ENCODE data around the gene RNF186. TPM values are rescaled to one million over a fixed set of nuclear protein-coding genes. Genes with fewer than 3 reads are reported as not detected.

Gene RNF186
- polyA plus RNA-seq, 1 of the 3 experiments (the other 2 are of a cell fraction), result not detected

DNA sequence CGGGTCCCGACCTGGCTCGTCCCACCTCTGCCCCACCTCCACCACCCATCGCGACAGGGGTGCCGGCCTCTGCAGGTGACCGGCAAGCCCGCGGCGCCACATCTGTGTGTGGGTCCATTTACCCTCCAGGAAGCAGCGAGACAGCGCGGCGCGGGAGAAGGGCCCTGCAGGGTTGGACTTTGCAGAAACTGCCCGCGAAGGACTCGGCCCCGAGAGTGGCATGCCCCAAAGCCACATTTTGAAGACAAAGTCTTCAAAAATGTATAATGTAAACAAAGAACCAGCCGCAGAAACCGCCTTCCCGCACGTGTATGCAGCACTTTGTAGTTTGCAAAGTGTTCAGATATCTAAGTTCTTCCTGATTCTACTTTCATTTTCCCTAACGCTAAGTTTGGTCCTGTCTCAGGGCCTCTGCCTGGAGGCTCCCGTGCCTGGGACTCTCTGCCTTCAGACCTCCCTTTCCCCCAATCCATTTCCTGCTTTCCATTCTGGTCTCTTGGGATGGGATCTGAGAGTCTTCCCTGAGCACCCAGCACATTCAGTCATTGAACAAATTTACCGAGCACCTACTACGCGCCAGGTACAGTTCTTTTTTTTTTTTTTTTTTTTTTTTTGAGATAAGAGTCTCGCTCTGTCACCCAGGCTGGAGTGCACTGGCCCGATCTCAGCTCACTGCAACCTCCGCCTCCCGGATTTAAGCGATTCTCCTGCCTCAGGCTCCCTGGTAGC, 14.8 kb downstream of the RNF186 start:
- Histone ChIP-seq H3F3A (replicated peaks; ENCODE audit: insufficient read depth) (no peaks in the 10 kb centered on the region), H3K36me3 (replicated peaks in 1 of 2; ENCODE audit: control insufficient read depth in 1 of 2, insufficient read depth in 2 of 2, low read length in 1 of 2) (no peaks in the 10 kb centered on the region), H3K9me2 (no peaks in the 10 kb centered on the region), H2AFZ (ENCODE audit: low read depth) (peak overlapping the region; percentile 86; the same call in 1 of the 2 replicates), H3K4me2 (peak overlapping the region; percentile 77), H3K79me2 (ENCODE audit: insufficient read depth) (no peaks in the 10 kb centered on the region), H3K9ac (peak overlapping the region; percentile 72), H3K4me3 (ENCODE audit: low read depth in 2 of 2, low read length in 1 of 2) (peak overlapping the region; percentile 54 to 61), H4K20me1 (ENCODE audit: insufficient read depth) (no peaks in the 10 kb centered on the region), H3K27me3 (ENCODE audit: insufficient read depth) (no peaks in the 10 kb centered on the region), H3K4me1 (ENCODE audit: control insufficient read depth in 1 of 2, insufficient read depth in 2 of 2, low read depth in 1 of 2, low read length in 1 of 2) (peaks cover 0 to 6% of the 10 kb centered on the region in 2 experiments; a peak in 1 of 4 replicates), H3K27ac (ENCODE audit: low read depth in 2 of 2, low read length in 1 of 2) (peak overlapping the region in 1 of 2 experiments; percentile 55; a peak in 2 of 4 replicates), H3K9me3 (no peaks in the 10 kb centered on the region)
- peak; percentile 71 for DNase-seq
- POLR2A ChIA-PET, result no interaction called here
- 43% methylated on average over 23 of the region's 33 CpGs for WGBS (ENCODE audit: low lambda C conversion rate)
- CTCF ChIA-PET, result interaction anchor here (1.0 to 1.5 kb wide), 3 partner anchors 11 to 40 kb away, joined by 3 to 4 read pairs (median 3); no protein-coding TSS in a partner anchor
- no peak for TF ChIP-seq RAD21 (IDR thresholded peaks at IDR 0.05; ENCODE audit: low read length)
- TF ChIP-seq, protein P1, sequence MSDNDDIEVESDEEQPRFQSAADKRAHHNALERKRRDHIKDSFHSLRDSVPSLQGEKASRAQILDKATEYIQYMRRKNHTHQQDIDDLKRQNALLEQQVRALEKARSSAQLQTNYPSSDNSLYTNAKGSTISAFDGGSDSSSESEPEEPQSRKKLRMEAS (IDR thresholded peaks at IDR 0.05; ENCODE audit: low read depth), result peak; percentile 76; the same call in 1 of the 2 replicates
- TF ChIP-seq EP300 (IDR thresholded peaks at IDR 0.05; ENCODE audit: borderline replicate concordance in 1 of 2, low read depth in 1 of 2, low read length in 1 of 2), result no peak
- 0 out of 2 replicates have a peak, but pooled peaks have one; percentile 16 for TF ChIP-seq ELF1 (IDR thresholded peaks at IDR 0.05)

DNA sequence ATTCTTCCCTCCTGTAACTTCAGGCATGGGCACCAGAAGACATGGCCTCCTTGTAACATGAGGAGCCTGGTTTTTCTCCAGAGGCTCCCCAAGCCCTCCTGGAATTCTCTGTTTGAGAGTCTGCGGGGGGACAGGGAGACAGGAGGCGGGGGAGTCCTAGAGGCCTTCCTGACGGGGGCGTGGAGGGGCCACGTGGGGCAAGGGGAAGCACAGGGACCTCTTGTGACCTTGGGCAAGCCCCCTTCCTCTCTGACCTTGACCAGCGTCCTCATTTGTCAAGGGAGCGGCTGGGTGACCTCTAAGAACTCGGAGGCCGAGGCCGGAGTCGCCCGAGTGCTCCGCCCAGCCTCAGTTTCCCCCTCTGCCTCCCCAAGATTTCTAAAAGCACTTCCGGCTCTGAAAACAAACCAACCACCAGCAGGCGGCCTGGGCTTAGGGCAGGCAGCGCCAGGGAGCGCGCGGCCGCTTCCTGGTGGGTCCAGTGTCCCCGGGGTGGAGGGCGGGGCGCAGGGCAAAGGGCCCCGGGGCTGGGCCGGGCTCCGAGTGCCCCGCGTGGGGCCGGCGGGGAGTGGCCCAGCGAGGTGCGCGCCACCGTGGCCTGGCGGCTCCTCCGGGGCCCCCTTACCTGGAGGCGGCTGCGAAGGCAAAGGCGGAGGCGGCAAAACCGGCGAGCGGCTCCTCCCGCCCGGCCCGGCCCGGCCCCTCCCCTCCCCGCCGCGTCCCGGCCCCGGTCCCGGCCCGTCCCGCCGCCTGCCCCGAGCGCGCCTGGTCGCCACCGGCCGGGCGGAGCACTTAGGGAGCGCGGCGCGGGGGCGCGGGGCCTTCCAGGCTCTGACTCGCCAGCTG, 15.6 kb downstream of the RNF186 start, which contains the start of gene TMCO4:
Gene TMCO4 (minus strand): TSS at position 687 of the 846 bp plus-strand sequence. CDS start 19,158 bp downstream, outside the sequence.
- Histone ChIP-seq H3K9me3 (no peaks in the 10 kb centered on the region), H3K36me3 (replicated peaks in 1 of 2; ENCODE audit: control insufficient read depth in 1 of 2, insufficient read depth in 2 of 2, low read length in 1 of 2) (no peaks in the 10 kb centered on the region), H3F3A (replicated peaks; ENCODE audit: insufficient read depth) (no peaks in the 10 kb centered on the region), H3K4me2 (peak within 1 kb of the TSS; percentile 77), H3K27ac (ENCODE audit: low read depth in 2 of 2, low read length in 1 of 2) (peak within 1 kb of the TSS in 1 of 2 experiments; percentile 55; a peak in 2 of 4 replicates), H3K9me2 (no peaks in the 10 kb centered on the region), H3K9ac (peak within 1 kb of the TSS; percentile 72), H3K79me2 (ENCODE audit: insufficient read depth) (no peaks in the 10 kb centered on the region), H4K20me1 (ENCODE audit: insufficient read depth) (no peaks in the 10 kb centered on the region), H3K4me1 (ENCODE audit: control insufficient read depth in 1 of 2, insufficient read depth in 2 of 2, low read depth in 1 of 2, low read length in 1 of 2) (peaks cover 0 to 6% of the 10 kb centered on the region in 2 experiments; a peak in 1 of 4 replicates), H2AFZ (ENCODE audit: low read depth) (peak within 1 kb of the TSS; percentile 95), H3K4me3 (ENCODE audit: low read depth in 2 of 2, low read length in 1 of 2) (peak within 1 kb of the TSS; percentile 54 to 61), H3K27me3 (ENCODE audit: insufficient read depth) (no peaks in the 10 kb centered on the region)
- ChIA-PET CTCF (interaction anchor here (1.0 to 1.5 kb wide), 4 partner anchors 9 to 95 kb away, joined by 3 read pairs; no protein-coding TSS in a partner anchor), POLR2A (no interaction called here)
- DNase-seq, result peak; percentile 83
- WGBS (ENCODE audit: low lambda C conversion rate), result 59% methylated on average over 9 of the region's 70 CpGs
- TF ChIP-seq JUND (IDR thresholded peaks at IDR 0.05) (no peak), GABPA (IDR thresholded peaks at IDR 0.05; ENCODE audit: low read depth) (no peak), POLR2AphosphoS5 (IDR thresholded peaks at IDR 0.05; ENCODE audit: low read depth, low read length) (no peak), RXRA (IDR thresholded peaks at IDR 0.05; ENCODE audit: borderline replicate concordance, low read depth) (no peak), TEAD4 (IDR thresholded peaks at IDR 0.05; ENCODE audit: borderline replicate concordance, insufficient read depth) (no peak), SMC3 (IDR thresholded peaks at IDR 0.05; ENCODE audit: low read depth, low read length) (no peak), TAF1 (IDR thresholded peaks at IDR 0.05; ENCODE audit: borderline replicate concordance, low read depth, low read length) (no peak)
- TF ChIP-seq, protein P2, sequence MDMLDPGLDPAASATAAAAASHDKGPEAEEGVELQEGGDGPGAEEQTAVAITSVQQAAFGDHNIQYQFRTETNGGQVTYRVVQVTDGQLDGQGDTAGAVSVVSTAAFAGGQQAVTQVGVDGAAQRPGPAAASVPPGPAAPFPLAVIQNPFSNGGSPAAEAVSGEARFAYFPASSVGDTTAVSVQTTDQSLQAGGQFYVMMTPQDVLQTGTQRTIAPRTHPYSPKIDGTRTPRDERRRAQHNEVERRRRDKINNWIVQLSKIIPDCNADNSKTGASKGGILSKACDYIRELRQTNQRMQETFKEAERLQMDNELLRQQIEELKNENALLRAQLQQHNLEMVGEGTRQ (IDR thresholded peaks at IDR 0.05; ENCODE audit: borderline replicate concordance, low read depth, low read length), result no peak
- TF ChIP-seq, protein P3, sequence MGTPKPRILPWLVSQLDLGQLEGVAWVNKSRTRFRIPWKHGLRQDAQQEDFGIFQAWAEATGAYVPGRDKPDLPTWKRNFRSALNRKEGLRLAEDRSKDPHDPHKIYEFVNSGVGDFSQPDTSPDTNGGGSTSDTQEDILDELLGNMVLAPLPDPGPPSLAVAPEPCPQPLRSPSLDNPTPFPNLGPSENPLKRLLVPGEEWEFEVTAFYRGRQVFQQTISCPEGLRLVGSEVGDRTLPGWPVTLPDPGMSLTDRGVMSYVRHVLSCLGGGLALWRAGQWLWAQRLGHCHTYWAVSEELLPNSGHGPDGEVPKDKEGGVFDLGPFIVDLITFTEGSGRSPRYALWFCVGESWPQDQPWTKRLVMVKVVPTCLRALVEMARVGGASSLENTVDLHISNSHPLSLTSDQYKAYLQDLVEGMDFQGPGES (IDR thresholded peaks at IDR 0.05; ENCODE audit: low read depth, low read length), result no peak
- TF ChIP-seq, protein P4, sequence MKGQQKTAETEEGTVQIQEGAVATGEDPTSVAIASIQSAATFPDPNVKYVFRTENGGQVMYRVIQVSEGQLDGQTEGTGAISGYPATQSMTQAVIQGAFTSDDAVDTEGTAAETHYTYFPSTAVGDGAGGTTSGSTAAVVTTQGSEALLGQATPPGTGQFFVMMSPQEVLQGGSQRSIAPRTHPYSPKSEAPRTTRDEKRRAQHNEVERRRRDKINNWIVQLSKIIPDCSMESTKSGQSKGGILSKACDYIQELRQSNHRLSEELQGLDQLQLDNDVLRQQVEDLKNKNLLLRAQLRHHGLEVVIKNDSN (IDR thresholded peaks at IDR 0.05; ENCODE audit: borderline replicate concordance, low read depth), result no peak
- TF ChIP-seq, protein P5, sequence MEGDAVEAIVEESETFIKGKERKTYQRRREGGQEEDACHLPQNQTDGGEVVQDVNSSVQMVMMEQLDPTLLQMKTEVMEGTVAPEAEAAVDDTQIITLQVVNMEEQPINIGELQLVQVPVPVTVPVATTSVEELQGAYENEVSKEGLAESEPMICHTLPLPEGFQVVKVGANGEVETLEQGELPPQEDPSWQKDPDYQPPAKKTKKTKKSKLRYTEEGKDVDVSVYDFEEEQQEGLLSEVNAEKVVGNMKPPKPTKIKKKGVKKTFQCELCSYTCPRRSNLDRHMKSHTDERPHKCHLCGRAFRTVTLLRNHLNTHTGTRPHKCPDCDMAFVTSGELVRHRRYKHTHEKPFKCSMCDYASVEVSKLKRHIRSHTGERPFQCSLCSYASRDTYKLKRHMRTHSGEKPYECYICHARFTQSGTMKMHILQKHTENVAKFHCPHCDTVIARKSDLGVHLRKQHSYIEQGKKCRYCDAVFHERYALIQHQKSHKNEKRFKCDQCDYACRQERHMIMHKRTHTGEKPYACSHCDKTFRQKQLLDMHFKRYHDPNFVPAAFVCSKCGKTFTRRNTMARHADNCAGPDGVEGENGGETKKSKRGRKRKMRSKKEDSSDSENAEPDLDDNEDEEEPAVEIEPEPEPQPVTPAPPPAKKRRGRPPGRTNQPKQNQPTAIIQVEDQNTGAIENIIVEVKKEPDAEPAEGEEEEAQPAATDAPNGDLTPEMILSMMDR (IDR thresholded peaks at IDR 0.05), result peak; percentile 32
- TF ChIP-seq, protein P6, sequence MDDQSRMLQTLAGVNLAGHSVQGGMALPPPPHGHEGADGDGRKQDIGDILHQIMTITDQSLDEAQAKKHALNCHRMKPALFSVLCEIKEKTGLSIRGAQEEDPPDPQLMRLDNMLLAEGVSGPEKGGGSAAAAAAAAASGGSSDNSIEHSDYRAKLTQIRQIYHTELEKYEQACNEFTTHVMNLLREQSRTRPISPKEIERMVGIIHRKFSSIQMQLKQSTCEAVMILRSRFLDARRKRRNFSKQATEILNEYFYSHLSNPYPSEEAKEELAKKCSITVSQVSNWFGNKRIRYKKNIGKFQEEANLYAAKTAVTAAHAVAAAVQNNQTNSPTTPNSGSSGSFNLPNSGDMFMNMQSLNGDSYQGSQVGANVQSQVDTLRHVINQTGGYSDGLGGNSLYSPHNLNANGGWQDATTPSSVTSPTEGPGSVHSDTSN (IDR thresholded peaks at IDR 0.05), result no peak

Data from SK-N-SH (cell line).